ENCODE results near the gene IDH1.
A peak's percentile ranks its signal among the peaks of the same experiment; 100 is the strongest.

IDH1 gene

GRCh38 chr2:208256192-208256782 lies 1.4 kb upstream of the IDH1 start:
- no peak overlapping the region for H3K4me3 ChIP-seq (replicated peaks; ENCODE audit: low read depth, low read length)
- TF ChIP-seq CTCF (IDR thresholded peaks at IDR 0.05; ENCODE audit: low read depth, low read length, missing control alignments), result no peak
- DNase-seq (ENCODE audit: extremely low read depth, low read depth), result no peak

- DNase-seq (ENCODE audit: extremely low read depth, low read depth), result no peak
- no peak for TF ChIP-seq CTCF (IDR thresholded peaks at IDR 0.05; ENCODE audit: low read depth, low read length, missing control alignments)
- H3K4me3 ChIP-seq (replicated peaks; ENCODE audit: low read depth, low read length), result peak overlapping the region; percentile 95
These were observed 761 bp upstream of the IDH1 start for GRCh38 chr2:208255557-208256106.

GRCh38 chr2:208254118-208254870 lies 577 bp downstream of the IDH1 start:
- H3K4me3 ChIP-seq (replicated peaks; ENCODE audit: low read depth, low read length), result peak overlapping the region; percentile 95
- DNase-seq (ENCODE audit: extremely low read depth, low read depth), result peak; percentile 27
- peak; percentile 81 for TF ChIP-seq CTCF (IDR thresholded peaks at IDR 0.05; ENCODE audit: low read depth, low read length, missing control alignments)

- no peak for DNase-seq (ENCODE audit: extremely low read depth, low read depth)
- H3K4me3 ChIP-seq (replicated peaks; ENCODE audit: low read depth, low read length), result peak overlapping the region; percentile 95
- no peak for TF ChIP-seq CTCF (IDR thresholded peaks at IDR 0.05; ENCODE audit: low read depth, low read length, missing control alignments)
These were observed 1.2 kb downstream of the IDH1 start for GRCh38 chr2:208253600-208254117.

GRCh38 chr2:208252716-208253492 lies 2.0 kb downstream of the IDH1 start:
- no peak for DNase-seq (ENCODE audit: extremely low read depth, low read depth)
- peak overlapping the region; percentile 95 for H3K4me3 ChIP-seq (replicated peaks; ENCODE audit: low read depth, low read length)
- no peak for TF ChIP-seq CTCF (IDR thresholded peaks at IDR 0.05; ENCODE audit: low read depth, low read length, missing control alignments)

- no peak for TF ChIP-seq CTCF (IDR thresholded peaks at IDR 0.05; ENCODE audit: low read depth, low read length, missing control alignments)
- H3K4me3 ChIP-seq (replicated peaks; ENCODE audit: low read depth, low read length), result no peak overlapping the region
- no peak for DNase-seq (ENCODE audit: extremely low read depth, low read depth)
These were observed 3.8 kb downstream of the IDH1 start for GRCh38 chr2:208251098-208251497.

Data from HFF-Myc (cell line).